ENCODE results near the gene SPN.

- TF ChIP-seq, protein P1, sequence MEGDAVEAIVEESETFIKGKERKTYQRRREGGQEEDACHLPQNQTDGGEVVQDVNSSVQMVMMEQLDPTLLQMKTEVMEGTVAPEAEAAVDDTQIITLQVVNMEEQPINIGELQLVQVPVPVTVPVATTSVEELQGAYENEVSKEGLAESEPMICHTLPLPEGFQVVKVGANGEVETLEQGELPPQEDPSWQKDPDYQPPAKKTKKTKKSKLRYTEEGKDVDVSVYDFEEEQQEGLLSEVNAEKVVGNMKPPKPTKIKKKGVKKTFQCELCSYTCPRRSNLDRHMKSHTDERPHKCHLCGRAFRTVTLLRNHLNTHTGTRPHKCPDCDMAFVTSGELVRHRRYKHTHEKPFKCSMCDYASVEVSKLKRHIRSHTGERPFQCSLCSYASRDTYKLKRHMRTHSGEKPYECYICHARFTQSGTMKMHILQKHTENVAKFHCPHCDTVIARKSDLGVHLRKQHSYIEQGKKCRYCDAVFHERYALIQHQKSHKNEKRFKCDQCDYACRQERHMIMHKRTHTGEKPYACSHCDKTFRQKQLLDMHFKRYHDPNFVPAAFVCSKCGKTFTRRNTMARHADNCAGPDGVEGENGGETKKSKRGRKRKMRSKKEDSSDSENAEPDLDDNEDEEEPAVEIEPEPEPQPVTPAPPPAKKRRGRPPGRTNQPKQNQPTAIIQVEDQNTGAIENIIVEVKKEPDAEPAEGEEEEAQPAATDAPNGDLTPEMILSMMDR (IDR thresholded peaks at IDR 0.05): no peak
- no peak for TF ChIP-seq POLR2A (IDR thresholded peaks at IDR 0.05)
- no peak for TF ChIP-seq POLR2AphosphoS5 (IDR thresholded peaks at IDR 0.05)
These were observed 49.8 kb downstream of the SPN start for GRCh38 chr16:29712809-29713208.
